GM21723 (cell line): Measurements from ENCODE around the gene CLASP1.
"Not testable (repeated sequence)": the region's sequence is repeated elsewhere in the genome, so short reads cannot be mapped to it uniquely, and the experiment has no call there.

Experiments
- ATAC-seq: cut with Tn5 transposase; IDR thresholded peaks from one replicate; pipeline ENCODE4 v1.9.1; 2021; ENCODE audit warnings: mild to moderate bottlenecking, moderate library complexity; ENCODE audit not compliant: unreplicated experiment

Gene CLASP1

GRCh38 chr2:121663434-121663833, 14.2 kb upstream of the CLASP1 start:
- ATAC-seq, result no peak

- ATAC-seq, result no peak
Measured at GRCh38 chr2:121662656-121663055, 13.4 kb upstream of the CLASP1 start.

GRCh38 chr2:121659933-121660332, 10.7 kb upstream of the CLASP1 start:
- ATAC-seq, result no peak

- ATAC-seq, result not testable (repeated sequence)
Measured at GRCh38 chr2:121658393-121658792, 9.1 kb upstream of the CLASP1 start.

- ATAC-seq, result no peak
Measured at GRCh38 chr2:121653035-121653434, 3.8 kb upstream of the CLASP1 start.

- no peak for ATAC-seq
Measured at GRCh38 chr2:121650315-121650930, 1.2 kb upstream of the CLASP1 start.

GRCh38 chr2:121649596-121650314, 493 bp upstream of the CLASP1 start:
- ATAC-seq, result peak; percentile 89

GRCh38 chr2:121648206-121649148, 785 bp downstream of the CLASP1 start:
- ATAC-seq, result peak; percentile 31

GRCh38 chr2:121647396-121647795, 1.9 kb downstream of the CLASP1 start:
- ATAC-seq, result no peak

- no peak for ATAC-seq
Measured at GRCh38 chr2:121644715-121645114, 4.5 kb downstream of the CLASP1 start.

GRCh38 chr2:121643877-121644276, 5.4 kb downstream of the CLASP1 start:
- ATAC-seq, result no peak

GRCh38 chr2:121640380-121641316, 8.6 kb downstream of the CLASP1 start:
- ATAC-seq, result no peak

GRCh38 chr2:121639846-121640245, 9.4 kb downstream of the CLASP1 start:
- ATAC-seq, result not testable (repeated sequence)

- ATAC-seq, result no peak
Measured at GRCh38 chr2:121638333-121638732, 10.9 kb downstream of the CLASP1 start.

GRCh38 chr2:121635371-121635770, 13.9 kb downstream of the CLASP1 start:
- no peak for ATAC-seq

GRCh38 chr2:121634354-121635307, 14.6 kb downstream of the CLASP1 start:
- ATAC-seq, result no peak

- no peak for ATAC-seq
Measured at GRCh38 chr2:121633463-121633862, 15.8 kb downstream of the CLASP1 start.

GRCh38 chr2:121627525-121628050, 21.7 kb downstream of the CLASP1 start:
- ATAC-seq, result no peak
